ENCODE data around the gene EDC4. TPM values are rescaled to one million over a fixed set of nuclear protein-coding genes. Genes with fewer than 3 reads are reported as not detected.

The EDC4 gene
- total and polyA plus RNA-seq, 2 of the 13 experiments (the other 11 are each of a cell fraction or from before 2014, with no cell fraction given): 51.4 to 59.1 TPM

Small RNAs within 50 kb of the gene (small RNA-seq; reads per million reads assigned to genes)
- 0 reads per million in 3 experiments for gene AC040162.2 (ENCODE audit: insufficient read depth in 2 of 3, insufficient read length in 3 of 3, low read depth in 2 of 3, low replicate concordance in 1 of 3)
- gene NRN1L (ENCODE audit: insufficient read depth in 2 of 3, insufficient read length in 3 of 3, low read depth in 2 of 3, low replicate concordance in 1 of 3): 0 reads per million in 3 experiments

Other genes starting within 250 kb of the EDC4 start
- gene CARMIL2, start 227.9 kb upstream of the EDC4 start, total RNA-seq (2016; rRNA removed; fragmentation: Illumina TruSeq; extraction: Trizol): 0.91 and 1.3 TPM in 2 replicates
- gene CARMIL2, start 227.9 kb upstream of the EDC4 start, polyA plus RNA-seq (2011; rRNA removed): 2.7 and 3.9 TPM in 2 replicates
- gene ACD, start 212.8 kb upstream of the EDC4 start, total RNA-seq (2016; rRNA removed; fragmentation: Illumina TruSeq; extraction: Trizol): 26.1 and 32.6 TPM in 2 replicates
- gene ACD, start 212.8 kb upstream of the EDC4 start, polyA plus RNA-seq (2011; rRNA removed): 37.1 and 38.3 TPM in 2 replicates
- 3.0 and 4.3 TPM in 2 replicates for gene PARD6A, start 212.1 kb upstream of the EDC4 start, total RNA-seq (2016; rRNA removed; fragmentation: Illumina TruSeq; extraction: Trizol)
- 3.5 and 3.6 TPM in 2 replicates for gene PARD6A, start 212.1 kb upstream of the EDC4 start, polyA plus RNA-seq (2011; rRNA removed)
- 20.8 and 21.4 TPM in 2 replicates for gene ENKD1, start 206.3 kb upstream of the EDC4 start, total RNA-seq (2016; rRNA removed; fragmentation: Illumina TruSeq; extraction: Trizol)
- gene ENKD1, start 206.3 kb upstream of the EDC4 start, polyA plus RNA-seq (2011; rRNA removed): 10.8 and 12.2 TPM in 2 replicates
- 1.7 and 3.1 TPM in 2 replicates for gene C16orf86, start 206.2 kb upstream of the EDC4 start, total RNA-seq (2016; rRNA removed; fragmentation: Illumina TruSeq; extraction: Trizol)
- 1.5 and 2.0 TPM in 2 replicates for gene C16orf86, start 206.2 kb upstream of the EDC4 start, polyA plus RNA-seq (2011; rRNA removed)
- gene GFOD2, start 153.7 kb upstream of the EDC4 start, total RNA-seq (2016; rRNA removed; fragmentation: Illumina TruSeq; extraction: Trizol): 17.2 and 17.6 TPM in 2 replicates
- 11.1 and 12.8 TPM in 2 replicates for gene GFOD2, start 153.7 kb upstream of the EDC4 start, polyA plus RNA-seq (2011; rRNA removed)
- 8.5 and 9.2 TPM in 2 replicates for gene RANBP10, start 66.5 kb upstream of the EDC4 start, total RNA-seq (2016; rRNA removed; fragmentation: Illumina TruSeq; extraction: Trizol)
- 22.7 and 24.5 TPM in 2 replicates for gene RANBP10, start 66.5 kb upstream of the EDC4 start, polyA plus RNA-seq (2011; rRNA removed)
- 0.10 and 0.86 TPM in 2 replicates for gene TSNAXIP1, start 66.2 kb upstream of the EDC4 start, total RNA-seq (2016; rRNA removed; fragmentation: Illumina TruSeq; extraction: Trizol)
- gene TSNAXIP1, start 66.2 kb upstream of the EDC4 start, polyA plus RNA-seq (2011; rRNA removed): 0.37 and 0.61 TPM in 2 replicates
- 53.4 and 53.8 TPM in 2 replicates for gene THAP11, start 30.7 kb upstream of the EDC4 start, total RNA-seq (2016; rRNA removed; fragmentation: Illumina TruSeq; extraction: Trizol)
- 44.2 and 45.5 TPM in 2 replicates for gene THAP11, start 30.7 kb upstream of the EDC4 start, polyA plus RNA-seq (2011; rRNA removed)
- gene NUTF2, start 26.1 kb upstream of the EDC4 start, total RNA-seq (2016; rRNA removed; fragmentation: Illumina TruSeq; extraction: Trizol): 214 and 224 TPM in 2 replicates
- gene NUTF2, start 26.1 kb upstream of the EDC4 start, polyA plus RNA-seq (2011; rRNA removed): 168 and 198 TPM in 2 replicates
- gene CENPT, start 25.4 kb upstream of the EDC4 start, total RNA-seq (2016; rRNA removed; fragmentation: Illumina TruSeq; extraction: Trizol): 24.8 and 43.3 TPM in 2 replicates
- 40.9 and 51.3 TPM in 2 replicates for gene CENPT, start 25.4 kb upstream of the EDC4 start, polyA plus RNA-seq (2011; rRNA removed)
- gene NRN1L, start 11.8 kb downstream of the EDC4 start, total RNA-seq (2016; rRNA removed; fragmentation: Illumina TruSeq; extraction: Trizol): 0.53 TPM in 1 of 2 replicates, not detected in the other
- 1.2 and 1.3 TPM in 2 replicates for gene NRN1L, start 11.8 kb downstream of the EDC4 start, polyA plus RNA-seq (2011; rRNA removed)
- gene PSKH1, start 20.2 kb downstream of the EDC4 start, total RNA-seq (2016; rRNA removed; fragmentation: Illumina TruSeq; extraction: Trizol): 8.4 and 12.9 TPM in 2 replicates
- 19.1 and 45.7 TPM in 2 replicates for gene PSKH1, start 20.2 kb downstream of the EDC4 start, polyA plus RNA-seq (2011; rRNA removed)
- 1.1 and 2.7 TPM in 2 replicates for gene CTRL, start 58.8 kb downstream of the EDC4 start, total RNA-seq (2016; rRNA removed; fragmentation: Illumina TruSeq; extraction: Trizol)
- 1.7 and 1.9 TPM in 2 replicates for gene CTRL, start 58.8 kb downstream of the EDC4 start, polyA plus RNA-seq (2011; rRNA removed)
- gene PSMB10, start 63.8 kb downstream of the EDC4 start, total RNA-seq (2016; rRNA removed; fragmentation: Illumina TruSeq; extraction: Trizol): 65.9 and 71.3 TPM in 2 replicates
- gene PSMB10, start 63.8 kb downstream of the EDC4 start, polyA plus RNA-seq (2011; rRNA removed): 12.7 and 17.8 TPM in 2 replicates
- 13.2 and 36.1 TPM in 2 replicates for gene LCAT, start 71.1 kb downstream of the EDC4 start, total RNA-seq (2016; rRNA removed; fragmentation: Illumina TruSeq; extraction: Trizol)
- 38.9 and 46.0 TPM in 2 replicates for gene LCAT, start 71.1 kb downstream of the EDC4 start, polyA plus RNA-seq (2011; rRNA removed)
- 23.1 and 65.1 TPM in 2 replicates for gene SLC12A4, start 95.6 kb downstream of the EDC4 start, total RNA-seq (2016; rRNA removed; fragmentation: Illumina TruSeq; extraction: Trizol)
- gene SLC12A4, start 95.6 kb downstream of the EDC4 start, polyA plus RNA-seq (2011; rRNA removed): 84.3 and 134 TPM in 2 replicates
- not detected in 2 replicates for gene DPEP3, start 107.4 kb downstream of the EDC4 start, total RNA-seq (2016; rRNA removed; fragmentation: Illumina TruSeq; extraction: Trizol)
- not detected in 2 replicates for gene DPEP3, start 107.4 kb downstream of the EDC4 start, polyA plus RNA-seq (2011; rRNA removed)
- not detected in 2 replicates for gene DPEP2, start 126.4 kb downstream of the EDC4 start, total RNA-seq (2016; rRNA removed; fragmentation: Illumina TruSeq; extraction: Trizol)
- 0.18 and 0.26 TPM in 2 replicates for gene DPEP2, start 126.4 kb downstream of the EDC4 start, polyA plus RNA-seq (2011; rRNA removed)
- gene DPEP2NB, start 142.9 kb downstream of the EDC4 start, total RNA-seq (2016; rRNA removed; fragmentation: Illumina TruSeq; extraction: Trizol): not detected in 2 replicates
- gene DPEP2NB, start 142.9 kb downstream of the EDC4 start, polyA plus RNA-seq (2011; rRNA removed): not detected in 2 replicates
- gene DDX28, start 150.2 kb downstream of the EDC4 start, total RNA-seq (2016; rRNA removed; fragmentation: Illumina TruSeq; extraction: Trizol): 16.4 and 18.4 TPM in 2 replicates
- gene DDX28, start 150.2 kb downstream of the EDC4 start, polyA plus RNA-seq (2011; rRNA removed): 13.6 and 14.1 TPM in 2 replicates
- gene DUS2, start 150.2 kb downstream of the EDC4 start, total RNA-seq (2016; rRNA removed; fragmentation: Illumina TruSeq; extraction: Trizol): 25.1 and 25.9 TPM in 2 replicates
- 17.8 and 22.6 TPM in 2 replicates for gene DUS2, start 150.2 kb downstream of the EDC4 start, polyA plus RNA-seq (2011; rRNA removed)
- gene NFATC3, start 212.3 kb downstream of the EDC4 start, total RNA-seq (2016; rRNA removed; fragmentation: Illumina TruSeq; extraction: Trizol): 52.6 and 63.2 TPM in 2 replicates
- gene NFATC3, start 212.3 kb downstream of the EDC4 start, polyA plus RNA-seq (2011; rRNA removed): 52.7 and 62.7 TPM in 2 replicates